Activated T-cell treated with anti-CD3 and anti-CD28 coated beads, Interleukin-2, amount 50 U/mL, for 4 hours (primary cell): ENCODE measurements around the gene CFAP68. TPM values are rescaled to one million over a fixed set of nuclear protein-coding genes. Genes with fewer than 3 reads are reported as not detected.
A peak's percentile ranks its signal among the peaks of the same experiment; 100 is the strongest.
"Not testable (repeated sequence)": the region's sequence is repeated elsewhere in the genome, so short reads cannot be mapped to it uniquely, and the experiment has no call there.

Experiments used
- ATAC-seq, 2 donors: fragments of 200-7000 bp; cut with Tn5 transposase; one replicate each; pipeline ENCODE4 v1.10.0; 2021
- DNase-seq: peaks from one replicate; pipeline ENCODE4 v3.0.0-alpha.2; 2020
- H3K27me3 Mint-ChIP-seq: one replicate; pipeline ENCODE4 v1.8.0; 2021; ENCODE audit warnings: low read depth, mixed read lengths
- H3K36me3 Mint-ChIP-seq: one replicate; pipeline ENCODE4 v1.8.0; 2022; ENCODE audit warnings: mixed read lengths; ENCODE audit not compliant: insufficient read depth
- H3K4me1 Mint-ChIP-seq: one replicate; pipeline ENCODE4 v1.8.0; 2021; ENCODE audit warnings: low read depth, mixed read lengths
- H3K4me3 Mint-ChIP-seq: one replicate; pipeline ENCODE4 v1.8.0; 2021; ENCODE audit warnings: mild to moderate bottlenecking, moderate library complexity, mixed read lengths
- H3K9me3 Mint-ChIP-seq: one replicate; pipeline ENCODE4 v1.8.0; 2021; ENCODE audit warnings: mixed read lengths
- total RNA-seq, 3 donors: library from RNA; stranded (reverse); gene quantifications; one replicate each; pipeline ENCODE4 v1.2.1, GENCODE V29; 2021

The CFAP68 gene
- total RNA-seq, 3 donors from 2014 or later = 16.9 to 25.3 (median 17.9) TPM

- Mint-ChIP-seq H3K36me3 (peaks cover 31% of the 10 kb centered on the region), H3K4me1 (no peaks in the 10 kb centered on the region), H3K4me3 (no peak overlapping the region), H3K27me3 (no peaks in the 10 kb centered on the region), H3K9me3 (no peaks in the 10 kb centered on the region)
- ATAC-seq (no peak), DNase-seq (no peak)
These were observed 29.7 kb upstream of the CFAP68 start for GRCh38 chr11:111849631-111850030.

DNA sequence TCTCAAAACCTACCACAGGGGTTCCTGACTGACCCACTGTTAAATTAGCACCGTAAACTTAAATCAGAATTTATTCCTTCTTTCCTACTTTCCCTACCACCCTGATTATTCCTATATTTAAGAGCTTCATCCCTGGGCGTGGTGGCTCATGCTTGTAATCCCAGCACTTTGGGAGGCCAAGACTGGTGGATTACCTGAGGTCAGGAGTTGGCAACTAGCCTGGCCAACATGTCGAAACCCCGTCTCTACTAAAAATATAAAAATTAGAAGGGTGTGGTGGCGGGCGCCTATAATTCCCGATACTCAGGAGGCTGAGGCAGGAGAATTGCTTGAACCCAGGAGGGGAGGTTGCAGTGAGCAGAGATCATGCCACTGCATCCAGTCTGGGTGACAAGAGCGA lies 28.3 kb upstream of the CFAP68 start:
- DNase-seq = no peak
- H3K27me3 Mint-ChIP-seq = no peaks in the 10 kb centered on the region
- no peaks in the 10 kb centered on the region for H3K4me1 Mint-ChIP-seq
- H3K36me3 Mint-ChIP-seq = peaks cover 35% of the 10 kb centered on the region
- ATAC-seq = no peak
- no peaks in the 10 kb centered on the region for H3K9me3 Mint-ChIP-seq
- H3K4me3 Mint-ChIP-seq = no peak overlapping the region

- no peak for ATAC-seq
- no peak for DNase-seq
- Mint-ChIP-seq H3K27me3 (no peaks in the 10 kb centered on the region), H3K36me3 (peaks cover 34% of the 10 kb centered on the region), H3K4me1 (no peaks in the 10 kb centered on the region), H3K4me3 (no peak overlapping the region), H3K9me3 (no peaks in the 10 kb centered on the region)
These were observed 27.7 kb upstream of the CFAP68 start for GRCh38 chr11:111851636-111852035.

GRCh38 chr11:111852103-111852502 lies 27.2 kb upstream of the CFAP68 start:
- no peak overlapping the region for H3K4me3 Mint-ChIP-seq
- peaks cover 34% of the 10 kb centered on the region for H3K36me3 Mint-ChIP-seq
- no peaks in the 10 kb centered on the region for H3K27me3 Mint-ChIP-seq
- ATAC-seq = no peak
- H3K9me3 Mint-ChIP-seq = no peaks in the 10 kb centered on the region
- H3K4me1 Mint-ChIP-seq = no peaks in the 10 kb centered on the region
- no peak for DNase-seq

DNA sequence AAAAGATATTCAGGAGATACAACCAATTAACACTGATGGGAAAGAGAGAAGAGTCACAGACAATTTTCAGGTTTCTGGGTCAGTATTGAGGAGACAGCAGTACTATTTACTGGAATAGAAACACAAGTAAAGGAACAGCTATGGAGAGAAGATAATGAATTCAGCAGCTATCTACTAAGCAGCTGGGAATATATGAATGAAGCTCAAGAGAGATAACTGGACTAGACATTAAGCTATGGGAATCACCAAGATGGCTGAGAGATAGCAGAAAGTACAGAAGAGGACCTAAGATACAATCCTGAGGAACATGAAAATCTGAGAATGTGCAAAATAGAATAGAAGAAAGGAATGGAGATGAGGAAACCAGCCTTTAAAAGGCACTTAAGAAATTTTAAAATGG lies 23.8 kb upstream of the CFAP68 start:
- Mint-ChIP-seq H3K27me3 (no peaks in the 10 kb centered on the region), H3K4me1 (no peaks in the 10 kb centered on the region), H3K36me3 (peaks cover 38% of the 10 kb centered on the region), H3K9me3 (no peaks in the 10 kb centered on the region), H3K4me3 (no peak overlapping the region)
- no peak for DNase-seq
- ATAC-seq = no peak

DNA sequence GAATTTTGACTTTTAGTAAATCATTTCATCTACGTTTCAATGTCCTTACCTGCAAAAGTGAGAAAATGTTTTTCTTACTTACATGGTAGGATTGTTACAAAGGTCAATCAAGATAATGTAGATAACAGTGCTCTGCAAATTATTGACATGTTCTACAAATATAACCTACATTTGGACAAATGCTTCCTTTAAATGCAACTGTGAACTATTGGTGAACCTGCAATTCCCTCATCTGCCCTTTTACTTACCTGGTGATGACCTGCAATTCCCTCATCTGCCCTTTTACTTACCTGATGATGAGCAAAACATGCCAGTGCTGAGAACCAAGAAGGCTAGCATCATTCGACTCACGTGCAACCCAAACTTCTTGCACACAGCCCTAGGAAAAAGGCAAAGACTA lies 19.1 kb upstream of the CFAP68 start:
- DNase-seq (no peak), ATAC-seq (no peak)
- Mint-ChIP-seq H3K27me3 (no peaks in the 10 kb centered on the region), H3K4me3 (no peak overlapping the region), H3K9me3 (no peaks in the 10 kb centered on the region), H3K4me1 (no peaks in the 10 kb centered on the region), H3K36me3 (peaks cover 33% of the 10 kb centered on the region)

- Mint-ChIP-seq H3K36me3 (peaks cover 31% of the 10 kb centered on the region), H3K27me3 (no peaks in the 10 kb centered on the region), H3K4me3 (peak overlapping the region; percentile 26), H3K4me1 (peaks cover 20% of the 10 kb centered on the region), H3K9me3 (no peaks in the 10 kb centered on the region)
- ATAC-seq = no peak
- DNase-seq = no peak
These were observed 9.2 kb upstream of the CFAP68 start for GRCh38 chr11:111870113-111870512.

DNA sequence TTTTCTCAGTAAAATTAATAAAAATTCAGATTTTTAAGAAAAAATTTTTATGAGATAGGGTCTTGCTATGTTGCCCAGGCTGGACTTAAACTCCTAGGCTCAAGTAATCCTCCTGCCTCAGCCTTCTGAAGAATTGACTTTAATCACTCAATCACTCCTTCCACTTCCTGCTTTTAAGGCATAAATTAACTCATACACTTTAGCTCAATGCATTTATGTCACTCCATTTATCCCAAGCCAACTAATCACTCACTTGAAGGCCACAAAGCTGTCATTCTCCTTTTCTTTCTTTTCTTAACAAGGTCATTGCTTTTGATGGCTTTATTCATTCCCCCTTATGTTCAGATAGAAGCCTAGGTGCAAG lies 8.8 kb upstream of the CFAP68 start:
- ATAC-seq (no peak), DNase-seq (no peak)
- Mint-ChIP-seq H3K4me3 (peak overlapping the region; percentile 94), H3K9me3 (no peaks in the 10 kb centered on the region), H3K27me3 (no peaks in the 10 kb centered on the region), H3K4me1 (peaks cover 20% of the 10 kb centered on the region), H3K36me3 (peaks cover 27% of the 10 kb centered on the region)

DNA sequence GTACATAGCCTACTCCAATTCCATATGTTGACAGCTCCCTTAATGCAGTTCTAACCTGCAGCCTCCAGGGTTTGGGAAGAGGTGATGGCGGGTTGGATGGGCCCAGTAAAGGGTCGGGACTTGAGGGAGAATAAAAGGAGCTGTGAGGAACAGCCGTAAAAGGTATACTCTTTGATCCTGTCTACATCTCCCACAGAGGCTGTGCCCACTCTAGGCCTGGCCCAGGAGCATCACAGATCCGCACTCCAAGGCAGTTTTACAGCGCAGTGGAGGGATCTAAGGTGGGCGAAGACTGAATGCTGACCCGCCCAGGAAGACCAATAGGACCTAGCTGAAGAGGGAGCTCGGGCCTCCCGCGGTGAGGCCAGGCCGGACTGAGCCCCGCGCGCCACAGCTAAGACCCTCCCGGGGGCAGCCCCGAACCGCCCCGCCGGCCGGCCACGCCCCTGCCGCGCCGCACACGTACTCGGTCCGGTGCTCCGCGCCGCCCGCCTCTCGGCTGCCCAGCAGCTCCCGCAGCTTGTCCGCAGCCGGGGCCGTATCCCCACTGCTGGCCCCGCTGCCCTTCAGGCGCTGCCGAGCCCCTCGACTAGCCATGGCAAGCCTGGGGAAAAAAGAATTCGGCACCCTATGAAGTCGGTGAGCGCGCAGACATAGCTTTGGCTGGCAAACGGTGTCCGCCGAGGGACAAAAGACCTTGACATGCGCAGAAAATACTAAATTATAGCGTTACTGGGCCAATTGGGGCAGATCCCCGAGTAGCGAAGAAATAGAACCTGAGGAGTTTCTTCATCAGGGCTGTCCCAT lies 8.3 kb upstream of the CFAP68 start, which contains the start of gene ALG9:
ALG9 (minus strand) TSS at position 696 of the 807 bp plus-strand sequence; CDS start at position 597, 99 bp downstream.
- peaks cover 26% of the 10 kb centered on the region for H3K36me3 Mint-ChIP-seq
- no peaks in the 10 kb centered on the region for H3K27me3 Mint-ChIP-seq
- peak; percentile 95 to 97 for ATAC-seq
- H3K4me3 Mint-ChIP-seq = peak within 1 kb of the TSS; percentile 94
- no peaks in the 10 kb centered on the region for H3K9me3 Mint-ChIP-seq
- peak; percentile 88 for DNase-seq
- H3K4me1 Mint-ChIP-seq = peaks cover 20% of the 10 kb centered on the region

DNA sequence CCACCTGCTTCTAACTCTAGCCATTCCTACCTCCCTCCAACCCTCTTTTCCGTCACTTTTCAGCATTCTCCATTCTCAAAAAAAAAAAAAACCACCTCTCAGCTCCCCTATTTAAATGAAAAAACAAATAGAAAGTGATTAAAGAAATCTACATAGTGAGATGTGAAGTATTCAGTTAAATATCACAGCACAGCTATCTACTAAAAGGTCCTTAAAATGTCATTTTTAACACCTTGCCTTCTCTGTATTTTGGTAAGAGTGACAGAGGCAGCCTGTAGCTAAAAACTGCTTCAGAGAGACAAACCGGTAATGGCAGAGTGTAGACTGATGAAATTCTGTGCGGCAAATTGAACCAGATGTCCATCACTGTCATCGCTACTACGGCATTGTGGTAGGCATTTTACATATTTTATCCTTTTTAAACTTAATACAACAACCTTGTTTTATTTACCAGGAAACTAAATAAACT lies 7.6 kb upstream of the CFAP68 start:
- Mint-ChIP-seq H3K4me1 (peaks cover 18% of the 10 kb centered on the region), H3K4me3 (peak overlapping the region; percentile 94), H3K9me3 (no peaks in the 10 kb centered on the region), H3K36me3 (peaks cover 23% of the 10 kb centered on the region), H3K27me3 (no peaks in the 10 kb centered on the region)
- DNase-seq (no peak), ATAC-seq (no peak)

DNA sequence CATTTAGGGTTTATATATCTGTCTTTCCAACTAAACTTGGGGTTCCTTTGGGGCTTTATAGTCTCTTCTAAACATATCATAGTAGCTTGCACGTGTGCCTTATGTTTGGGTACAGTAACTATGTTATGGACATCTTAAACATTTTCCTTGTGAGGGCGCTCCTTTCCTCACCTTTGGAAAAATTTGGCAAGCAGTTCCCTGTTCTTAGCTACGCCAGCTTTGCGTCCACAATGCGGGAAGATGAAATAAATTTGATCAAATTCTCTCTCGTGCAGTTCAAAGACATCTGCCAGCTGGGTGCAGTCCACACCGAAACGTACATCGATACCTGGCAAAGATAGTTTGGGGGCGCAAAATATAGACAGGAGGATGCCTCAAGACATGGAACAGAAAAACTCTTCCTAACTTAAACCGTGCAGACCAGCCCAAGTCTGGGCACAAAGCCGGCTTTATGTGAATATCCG lies 924 bp upstream of the CFAP68 start:
- H3K4me3 Mint-ChIP-seq = peak overlapping the region; percentile 87
- ATAC-seq (no peak), DNase-seq (no peak)
- peaks cover 6% of the 10 kb centered on the region for H3K36me3 Mint-ChIP-seq
- H3K4me1 Mint-ChIP-seq = peaks cover 12% of the 10 kb centered on the region
- H3K27me3 Mint-ChIP-seq = no peaks in the 10 kb centered on the region
- no peaks in the 10 kb centered on the region for H3K9me3 Mint-ChIP-seq

DNA sequence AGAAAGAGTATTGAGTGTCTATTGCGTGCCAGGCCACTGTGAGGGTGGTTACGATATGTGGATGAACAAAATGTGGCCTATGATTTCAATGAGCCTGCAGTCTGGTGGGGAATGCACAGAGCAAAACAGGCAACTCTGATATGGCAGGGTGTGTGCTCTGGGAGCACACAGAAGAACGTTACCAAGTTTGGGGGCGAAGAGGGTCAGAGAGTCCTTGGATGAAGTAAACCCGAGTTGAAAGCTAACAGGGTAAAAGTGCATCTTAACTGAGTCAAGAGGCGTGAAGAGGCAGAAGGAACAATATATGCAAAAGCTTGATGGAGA lies 258 bp downstream of the CFAP68 start:
- Mint-ChIP-seq H3K36me3 (peaks cover 10% of the 10 kb centered on the region), H3K4me1 (peaks cover 12% of the 10 kb centered on the region), H3K27me3 (no peaks in the 10 kb centered on the region), H3K9me3 (no peaks in the 10 kb centered on the region), H3K4me3 (peak overlapping the region; percentile 87)
- DNase-seq (no peak), ATAC-seq (no peak)

GRCh38 chr11:111882202-111882601 lies 2.9 kb downstream of the CFAP68 start:
- no peak overlapping the region for H3K4me3 Mint-ChIP-seq
- H3K9me3 Mint-ChIP-seq = no peaks in the 10 kb centered on the region
- no peaks in the 10 kb centered on the region for H3K27me3 Mint-ChIP-seq
- DNase-seq (no peak), ATAC-seq (no peak)
- peaks cover 12% of the 10 kb centered on the region for H3K4me1 Mint-ChIP-seq
- H3K36me3 Mint-ChIP-seq = peaks cover 4% of the 10 kb centered on the region

GRCh38 chr11:111885053-111885452 lies 5.7 kb downstream of the CFAP68 start:
- not testable (repeated sequence) for H3K4me3 Mint-ChIP-seq, ATAC-seq

GRCh38 chr11:111886032-111886431 lies 6.7 kb downstream of the CFAP68 start:
- peaks cover 4% of the 10 kb centered on the region for H3K36me3 Mint-ChIP-seq
- no peaks in the 10 kb centered on the region for H3K27me3 Mint-ChIP-seq
- ATAC-seq = no peak
- no peaks in the 10 kb centered on the region for H3K9me3 Mint-ChIP-seq
- H3K4me1 Mint-ChIP-seq = no peaks in the 10 kb centered on the region
- H3K4me3 Mint-ChIP-seq = no peak overlapping the region
- DNase-seq = no peak

More at GRCh38 chr11:111885053-111885452, 5.7 kb downstream of the CFAP68 start:
- not testable (repeated sequence) for H3K9me3 Mint-ChIP-seq, H3K27me3 Mint-ChIP-seq, H3K36me3 Mint-ChIP-seq, H3K4me1 Mint-ChIP-seq, DNase-seq
